ENCODE measurements around the gene PIGK.

Gene PIGK

DNA sequence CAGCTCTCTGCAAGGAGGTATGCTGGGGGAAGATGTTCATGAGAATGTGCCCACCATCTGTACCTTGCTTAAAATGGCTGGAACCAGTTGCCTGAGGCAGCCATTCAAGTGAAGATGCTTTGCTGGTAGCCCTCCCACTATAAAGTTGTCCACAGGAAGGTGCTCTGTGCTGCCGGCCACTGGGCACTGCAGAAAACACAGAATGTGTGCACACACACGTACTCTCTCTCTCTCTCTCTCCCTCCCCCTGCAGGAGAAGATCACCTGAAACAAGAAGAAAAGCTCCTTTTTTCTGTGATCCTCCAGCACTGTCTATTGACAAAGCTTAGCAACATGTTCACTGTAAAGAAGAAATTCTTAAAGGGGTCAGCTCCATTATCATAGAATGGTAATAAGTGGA, 134.8 kb downstream of the PIGK start:
- no peak for DNase-seq (ENCODE audit: low spot score)
- H3K27ac ChIP-seq, result no peak overlapping the region
- TF ChIP-seq, protein P1, sequence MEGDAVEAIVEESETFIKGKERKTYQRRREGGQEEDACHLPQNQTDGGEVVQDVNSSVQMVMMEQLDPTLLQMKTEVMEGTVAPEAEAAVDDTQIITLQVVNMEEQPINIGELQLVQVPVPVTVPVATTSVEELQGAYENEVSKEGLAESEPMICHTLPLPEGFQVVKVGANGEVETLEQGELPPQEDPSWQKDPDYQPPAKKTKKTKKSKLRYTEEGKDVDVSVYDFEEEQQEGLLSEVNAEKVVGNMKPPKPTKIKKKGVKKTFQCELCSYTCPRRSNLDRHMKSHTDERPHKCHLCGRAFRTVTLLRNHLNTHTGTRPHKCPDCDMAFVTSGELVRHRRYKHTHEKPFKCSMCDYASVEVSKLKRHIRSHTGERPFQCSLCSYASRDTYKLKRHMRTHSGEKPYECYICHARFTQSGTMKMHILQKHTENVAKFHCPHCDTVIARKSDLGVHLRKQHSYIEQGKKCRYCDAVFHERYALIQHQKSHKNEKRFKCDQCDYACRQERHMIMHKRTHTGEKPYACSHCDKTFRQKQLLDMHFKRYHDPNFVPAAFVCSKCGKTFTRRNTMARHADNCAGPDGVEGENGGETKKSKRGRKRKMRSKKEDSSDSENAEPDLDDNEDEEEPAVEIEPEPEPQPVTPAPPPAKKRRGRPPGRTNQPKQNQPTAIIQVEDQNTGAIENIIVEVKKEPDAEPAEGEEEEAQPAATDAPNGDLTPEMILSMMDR (IDR thresholded peaks at IDR 0.05), result no peak
- no peak overlapping the region for H3K4me3 ChIP-seq

DNA sequence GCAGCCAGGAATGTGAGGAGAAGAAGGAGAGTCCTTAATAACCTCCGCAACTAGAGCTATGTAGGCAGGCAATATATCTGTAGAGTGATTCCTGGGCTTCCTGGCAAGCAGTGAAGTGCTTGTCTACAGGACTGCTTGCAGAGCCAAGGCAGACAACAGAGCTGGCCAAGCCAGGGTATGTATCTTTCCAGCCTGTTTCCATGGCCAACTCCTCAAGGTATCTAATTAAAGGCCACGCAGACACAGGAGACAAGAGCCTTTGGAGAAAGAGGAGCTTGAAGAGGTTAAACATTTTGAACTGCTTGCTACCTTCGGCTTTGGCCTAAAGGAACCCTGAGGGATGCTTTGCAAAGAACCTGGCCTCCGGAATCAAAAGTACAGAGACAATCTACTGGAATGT, 137.4 kb downstream of the PIGK start:
- DNase-seq (ENCODE audit: low spot score), result no peak
- no peak overlapping the region for H3K27ac ChIP-seq
- H3K4me3 ChIP-seq, result no peak overlapping the region
- TF ChIP-seq, protein P1 (IDR thresholded peaks at IDR 0.05), result no peak

DNA sequence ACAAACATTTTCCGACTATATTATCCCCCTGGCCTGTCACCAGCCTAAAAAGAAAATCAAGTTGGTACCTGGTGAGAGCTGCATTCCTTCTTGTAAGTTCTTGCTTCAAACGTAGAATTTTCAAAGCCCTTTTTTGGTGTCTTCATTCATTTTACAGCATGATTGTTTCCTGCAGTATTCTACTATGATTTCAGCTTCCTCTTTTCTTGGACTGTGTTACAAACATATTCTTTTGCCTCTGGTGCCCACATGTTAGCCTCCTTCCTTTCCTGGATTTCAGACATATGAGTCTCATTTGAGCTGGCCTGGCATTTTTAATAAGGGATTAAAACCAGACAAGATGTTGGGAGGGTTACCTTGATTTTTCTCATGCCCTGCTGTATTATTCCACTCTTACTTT, 142.5 kb downstream of the PIGK start:
- Histone ChIP-seq H3K4me3 (no peak overlapping the region), H3K27ac (no peak overlapping the region)
- DNase-seq (ENCODE audit: low spot score), result no peak
- TF ChIP-seq, protein P1 (IDR thresholded peaks at IDR 0.05), result no peak

DNA sequence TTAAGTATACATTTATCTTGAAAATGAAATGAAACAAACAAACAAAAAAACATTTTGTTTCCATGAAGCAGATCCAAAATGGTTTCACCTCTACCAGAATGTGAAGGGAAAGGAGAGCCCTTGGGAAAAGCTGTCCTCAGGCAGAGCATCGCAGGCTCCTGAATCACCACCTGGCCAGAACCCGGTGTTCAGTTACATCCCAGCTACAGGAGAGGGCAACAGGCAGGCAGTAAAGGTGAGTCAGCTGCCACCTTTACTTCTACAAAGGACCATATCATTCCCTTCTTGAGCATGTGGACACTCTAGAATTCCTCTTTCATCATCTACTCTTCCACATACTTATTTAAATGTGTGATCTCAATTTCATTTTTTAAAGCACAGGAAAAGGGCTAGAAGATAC, 151.2 kb downstream of the PIGK start:
- DNase-seq (ENCODE audit: low spot score), result no peak
- TF ChIP-seq, protein P1 (IDR thresholded peaks at IDR 0.05), result no peak
- Histone ChIP-seq H3K27ac (no peak overlapping the region), H3K4me3 (no peak overlapping the region)

DNA sequence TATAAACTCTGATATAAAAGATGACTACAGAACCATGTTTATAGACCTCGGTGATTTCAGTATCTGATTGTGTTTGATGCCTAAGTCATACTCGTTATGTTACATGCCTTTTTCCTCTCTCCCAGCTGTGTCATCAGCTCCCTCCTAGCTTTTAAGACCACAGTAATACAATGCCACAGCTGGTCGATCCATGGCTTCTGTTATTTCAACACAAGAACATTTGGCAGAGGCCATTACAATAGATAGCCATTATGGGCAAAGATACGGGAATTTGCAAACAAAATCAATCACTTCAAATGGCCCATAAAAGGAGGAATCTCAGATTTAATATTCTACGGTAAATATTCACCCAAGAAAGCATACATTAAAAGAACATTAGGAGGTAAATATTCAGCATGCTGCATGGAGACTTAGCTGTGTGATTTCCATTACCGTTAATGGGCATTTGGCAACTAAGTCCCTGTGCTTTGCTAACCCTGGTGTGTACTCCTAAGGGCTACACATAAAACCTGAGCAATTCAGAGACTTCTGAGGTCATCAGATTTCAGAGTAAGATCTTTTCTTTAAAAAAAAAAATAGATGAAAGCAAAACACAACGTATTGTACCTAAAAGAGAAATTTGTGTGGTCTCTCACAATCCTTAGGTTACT, 153.4 kb downstream of the PIGK start:
- TF ChIP-seq, protein P1 (IDR thresholded peaks at IDR 0.05), result no peak
- no peak overlapping the region for H3K27ac ChIP-seq
- H3K4me3 ChIP-seq, result no peak overlapping the region
- DNase-seq (ENCODE audit: low spot score), result no peak

DNA sequence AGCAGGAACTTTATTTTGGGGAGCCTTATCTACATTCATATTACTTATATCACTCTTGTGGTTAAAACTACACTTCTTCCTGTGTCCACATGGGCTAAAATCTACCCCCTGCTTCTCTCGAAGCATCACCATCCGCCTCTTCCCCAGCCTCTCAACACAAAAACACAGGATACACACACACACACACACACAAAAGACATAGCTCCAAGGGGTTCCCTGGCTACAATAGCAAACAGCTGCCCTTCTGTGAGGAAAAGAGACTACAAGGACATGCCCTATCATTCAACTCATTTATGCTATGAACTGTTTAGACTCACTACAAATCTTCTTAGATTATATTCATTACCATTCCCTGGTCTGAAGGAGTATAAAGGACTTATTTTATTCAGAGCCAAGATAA, 155.0 kb downstream of the PIGK start:
- no peak overlapping the region for H3K27ac ChIP-seq
- no peak for DNase-seq (ENCODE audit: low spot score)
- H3K4me3 ChIP-seq, result no peak overlapping the region
- TF ChIP-seq, protein P1 (IDR thresholded peaks at IDR 0.05), result no peak

DNA sequence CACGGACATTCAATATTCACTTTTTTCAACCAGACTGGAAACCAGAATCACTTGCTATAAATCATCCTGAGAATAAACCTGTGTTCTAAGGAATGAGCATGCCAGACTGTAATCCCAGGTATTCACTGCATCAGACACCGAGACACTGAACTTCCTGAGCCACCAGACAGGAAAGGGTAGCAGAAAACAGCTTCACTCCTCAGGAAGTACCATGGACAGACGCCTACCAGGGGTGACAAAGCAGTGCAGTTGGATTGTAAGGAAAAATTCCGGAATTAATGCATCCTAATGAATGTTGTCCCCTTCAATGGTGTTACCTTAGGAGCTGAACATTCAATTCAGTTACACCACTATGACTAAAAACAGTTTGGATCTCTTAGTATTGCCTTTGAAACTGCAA, 156.1 kb downstream of the PIGK start:
- Histone ChIP-seq H3K27ac (no peak overlapping the region), H3K4me3 (no peak overlapping the region)
- DNase-seq (ENCODE audit: low spot score), result no peak
- TF ChIP-seq, protein P1 (IDR thresholded peaks at IDR 0.05), result no peak

All from coronary artery (tissue), 2 donors.